K562 (cell line): ENCODE measurements around the gene LAMA5. TPM values are rescaled to one million over a fixed set of nuclear protein-coding genes. Genes with fewer than 3 reads are reported as not detected.

ENCODE experiments used
- ATAC-seq: fragments of 200-7000 bp; cut with Tn5 transposase; 3 replicates; pipeline ENCODE4 v1.9.1; 2020; ENCODE audit warnings: moderate library complexity
- BruUV-seq: library from RNA; stranded (reverse); fragments of 400-500 nt; replicated peaks from 2 replicates; lab custom pipeline; 2021; lab: Mats Ljungman, UMichigan
- CTCF ChIA-PET: fragments of 300-600 bp; formaldehyde crosslinking; extraction: SDS; loops from one replicate; lab custom pipeline; 2021; ENCODE audit warnings: low intra/inter-chr PET ratio; lab: Yijun Ruan, JAX
- POLR2A ChIA-PET: fragments of 300-600, 350-650 bp; sonication (Branson Sonifier 250); formaldehyde crosslinking; extraction: SDS; loops from one replicate; lab custom pipeline; 2021; ENCODE audit warnings: antibody characterized with exemption, inconsistent platforms; lab: Yijun Ruan, JAX
- DNase-seq, 4 experiments: peaks; one replicate each; pipeline versions ENCODE4 v3.0.0 to v3.0.0-alpha.2; 2011 to 2018; ENCODE audit warnings: low spot score in 3 of 4, mixed read lengths in 3 of 4; ENCODE audit errors: extremely low read depth in 1 of 4
- FAIRE-seq: peaks from 2 replicates; lab custom pipeline; 2011; peaks lifted over from hg19 to GRCh38; lab: Jason Lieb, UNC
- H2AFZ ChIP-seq: 2 replicates; pipeline ENCODE4 v1.6.0; 2011; ENCODE audit warnings: low read depth, low read length, control low read depth, inconsistent platforms
- H3K27ac ChIP-seq: fragments of 200-600 bp; 3 replicates; pipeline ENCODE4 v1.8.0; 2011; ENCODE audit warnings: low read depth, mild to moderate bottlenecking, control low read depth, inconsistent platforms, low read length, moderate library complexity, mixed read lengths; ENCODE audit errors: extremely low read depth
- H3K27me3 ChIP-seq, 2 experiments: fragments of 300-600 bp in 1 of 2; 2 replicates in 1 of 2; 3 replicates in 1 of 2; pipeline versions ENCODE4 v1.6.0 to v1.8.0; 2011; ENCODE audit warnings: inconsistent platforms in 2 of 2, low read length in 2 of 2, mild to moderate bottlenecking in 1 of 2, mixed read lengths in 1 of 2, moderate library complexity in 1 of 2; ENCODE audit not compliant: control insufficient read depth in 2 of 2, insufficient read depth in 2 of 2
- H3K36me3 ChIP-seq: fragments of 300-600 bp; 3 replicates; pipeline ENCODE4 v1.8.0; 2011; ENCODE audit warnings: mild to moderate bottlenecking, low read length, inconsistent platforms; ENCODE audit not compliant: control insufficient read depth, insufficient read depth
- H3K4me1 ChIP-seq, 2 experiments: fragments of 200-600 bp in 1 of 2; replicated peaks in 1 of 2; 2 replicates in 1 of 2; 3 replicates in 1 of 2; pipeline versions ENCODE4 v1.5.1 to v1.8.0; 2011; ENCODE audit warnings: inconsistent platforms in 2 of 2, low read length in 2 of 2, mild to moderate bottlenecking in 1 of 2, mixed read lengths in 1 of 2, moderate library complexity in 1 of 2; ENCODE audit not compliant: control insufficient read depth in 2 of 2, insufficient read depth in 2 of 2
- H3K4me2 ChIP-seq: 2 replicates; pipeline ENCODE4 v1.6.1; 2011; ENCODE audit warnings: low read length, control low read depth, inconsistent platforms, mixed read lengths; ENCODE audit not compliant: insufficient read depth
- H3K4me3 ChIP-seq: fragments of 200-600 bp; sonication (generic), shearing (Covaris generic); 2 replicates; pipeline ENCODE4 v1.5.1; 2016; ENCODE audit warnings: control low read depth, inconsistent platforms
- H3K79me2 ChIP-seq: fragments of 200-600 bp; 3 replicates; pipeline ENCODE4 v1.8.0; 2011; ENCODE audit warnings: low read length, inconsistent platforms; ENCODE audit not compliant: control insufficient read depth, insufficient read depth
- H3K9ac ChIP-seq, 2 experiments: 2 replicates each; pipeline versions ENCODE4 v1.6.0 to v1.6.1; 2011; ENCODE audit warnings: low read depth in 2 of 2, low read length in 2 of 2, control low read depth in 1 of 2, inconsistent platforms in 1 of 2, mild to moderate bottlenecking in 1 of 2, mixed read lengths in 1 of 2; ENCODE audit not compliant: insufficient read depth in 1 of 2
- H3K9me1 ChIP-seq: one replicate; pipeline ENCODE4 v1.6.0; 2011; ENCODE audit warnings: inconsistent platforms, mild to moderate bottlenecking, low read length, moderate library complexity; ENCODE audit not compliant: control insufficient read depth, insufficient read depth
- H3K9me3 ChIP-seq: replicated peaks from 2 replicates; pipeline ENCODE4 v1.5.1; 2011; ENCODE audit warnings: low read depth, low read length, inconsistent platforms; ENCODE audit not compliant: control insufficient read depth, insufficient read depth
- H4K20me1 ChIP-seq: replicated peaks from 2 replicates; pipeline ENCODE4 v1.6.1; 2011; ENCODE audit warnings: low read length, inconsistent platforms, mixed read lengths; ENCODE audit not compliant: control insufficient read depth, insufficient read depth
- HMGN3 ChIP-seq: IDR thresholded peaks from 2 replicates; pipeline ENCODE4 v1.6.1; 2011; ENCODE audit warnings: borderline replicate concordance, low read depth, mild to moderate bottlenecking, mixed read lengths, low read length; ENCODE audit not compliant: insufficient read length; ENCODE audit errors: extremely low read depth
- HNRNPK ChIP-seq: fragments of 200-400 bp; formaldehyde crosslinking; IDR thresholded peaks from one replicate; pipeline ENCODE4 v1.6.1; 2018; ENCODE audit warnings: mild to moderate bottlenecking, low read depth, low read length; ENCODE audit not compliant: poor library complexity, severe bottlenecking
- NFIC ChIP-seq: fragments of 450-650 bp; IDR thresholded peaks from 2 replicates; pipeline ENCODE4 v1.6.1; 2017; ENCODE audit warnings: mild to moderate bottlenecking, inconsistent platforms
- PCBP1 ChIP-seq: fragments of 200-400 bp; formaldehyde crosslinking; IDR thresholded peaks from 2 replicates; pipeline ENCODE4 v1.6.1; 2018; ENCODE audit warnings: mild to moderate bottlenecking, low read depth, low read length; ENCODE audit not compliant: poor library complexity, severe bottlenecking
- POLR2G ChIP-seq: fragments of 200-400 bp; formaldehyde crosslinking; IDR thresholded peaks from 2 replicates; pipeline ENCODE4 v1.6.1; 2017; ENCODE audit warnings: low read depth, mild to moderate bottlenecking, antibody characterized with exemption, low read length, moderate library complexity
- RBFOX2 ChIP-seq: fragments of 200-400 bp; formaldehyde crosslinking; IDR thresholded peaks from 2 replicates; pipeline ENCODE4 v1.6.1; 2017; ENCODE audit warnings: low read depth, mild to moderate bottlenecking, low read length, moderate library complexity
- SRSF3 ChIP-seq: fragments of 200-400 bp; formaldehyde crosslinking; IDR thresholded peaks from 2 replicates; pipeline ENCODE4 v1.6.1; 2016; ENCODE audit warnings: mild to moderate bottlenecking, low read length, moderate library complexity; ENCODE audit not compliant: insufficient read depth
- ZNF644 ChIP-seq: fragments of 200-800 bp; sonication (Bioruptor generic); IDR thresholded peaks from 2 replicates; pipeline ENCODE4 v1.6.1; 2016; ENCODE audit warnings: low read depth, missing genetic modification characterization, missing compliant biosample characterization
- WGBS: fragments of 100-300 bp; shearing (Covaris generic); methylation state at CpG from one replicate; pipeline ENCODE4 v1.1.6; 2016; ENCODE audit warnings: low coverage, mixed read lengths; ENCODE audit not compliant: insufficient coverage; ENCODE audit errors: missing lambda C conversion rate; 5-methylcytosine and 5-hydroxymethylcytosine counted together
- in situ Hi-C: fragments of 300-500 bp; cut with MboI; formaldehyde crosslinking; loops from 4 replicates; pipeline ENCODE4 v1.15.0; 2018; ENCODE audit warnings: inconsistent platforms, mixed read lengths
- intact Hi-C: fragments of 100-400 bp; cut with micrococcal nuclease; formaldehyde crosslinking; loops from 2 replicates; pipeline ENCODE4 v1.14.2; 2022
- polyA plus RNA-seq, 8 experiments: library from polyadenylated mRNA; depleted of rRNA in 4 of 8; stranded (reverse) in 5 of 8; unstranded in 3 of 8; fragments of >200 nt; fragmentation: Nextera tagmentation in 2 of 8; fragmentation: Illumina TruSeq in 1 of 8; extraction: Ambion mirVana in 2 of 8; extraction: Trizol in 1 of 8; gene quantifications; 2 replicates each; pipeline versions ENCODE4 v1.2.1 to v1.2.3, GENCODE V29; 2011 to 2014; ENCODE audit warnings: inconsistent platforms in 1 of 8, missing spikeins in 1 of 8
- total RNA-seq, 7 experiments: library from RNA; depleted of rRNA in 6 of 7; stranded (reverse); fragments of >200 nt in 6 of 7; fragmentation: Illumina TruSeq in 2 of 7; extraction: Trizol in 2 of 7; gene quantifications; 2 replicates each; pipeline versions ENCODE4 v1.2.1 to v1.2.3, GENCODE V29; 2011 to 2021; ENCODE audit warnings: low replicate concordance in 1 of 7
- TF ChIP-seq, protein P1 (sequence below): fragments of 450-650 bp; IDR thresholded peaks from 2 replicates; pipeline ENCODE4 v1.6.1; 2016; ENCODE audit warnings: missing biosample characterization, missing genetic modification characterization

LAMA5 gene
- total and polyA plus RNA-seq, 9 of the 15 experiments (the other 6 are each of a cell fraction or from before 2014, with no cell fraction given) = 0.31 to 101 (median 7.8) TPM

DNA sequence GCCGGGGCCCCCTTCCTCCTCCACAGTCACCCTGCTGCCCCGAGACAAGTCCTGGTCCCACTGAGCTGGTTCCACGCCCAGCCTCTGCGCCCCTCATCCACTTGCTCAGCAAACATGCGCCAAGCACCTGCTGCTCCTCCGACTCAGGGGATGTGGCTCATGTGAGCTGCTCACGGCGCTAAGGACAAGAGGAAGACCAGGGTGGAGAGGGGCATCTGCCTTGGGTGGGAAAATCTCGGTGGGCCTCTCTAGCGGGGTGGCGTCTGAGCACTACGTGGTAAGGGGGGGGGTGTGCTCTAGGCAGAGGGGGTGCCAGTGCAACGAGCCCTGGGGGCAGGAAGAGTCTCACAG lies 4.5 kb downstream of the LAMA5 start:
- Histone ChIP-seq H3K9ac (peak overlapping the region in 1 of 2 experiments; percentile 56; a peak in 2 of 4 replicates), H3K36me3 (peaks cover 33% of the 10 kb centered on the region; the same call in 1 of the 3 replicates), H3K27ac (no peak overlapping the region), H2AFZ (no peak overlapping the region), H4K20me1 (peaks cover 13% of the 10 kb centered on the region; the same call in 1 of the 2 replicates), H3K9me1 (peaks cover 4% of the 10 kb centered on the region), H3K27me3 (no peaks in the 10 kb centered on the region), H3K79me2 (peaks cover 71% of the 10 kb centered on the region), H3K4me3 (no peak overlapping the region), H3K4me1 (peaks cover 52 to 96% of the 10 kb centered on the region in 2 experiments), H3K4me2 (no peak overlapping the region), H3K9me3 (no peaks in the 10 kb centered on the region)
- intact Hi-C loops = no loop called here
- WGBS = 94% methylated on average over 3 of the region's 13 CpGs
- TF ChIP-seq ZNF644 (tag) (no peak), RBFOX2 (0 out of 2 replicates have a peak, but pooled peaks have one; percentile 8)
- BruUV-seq = no TSS peak
- in situ Hi-C loops = loop anchor here (10.0 kb wide), 1 partner anchor 368 kb away; no protein-coding TSS in a partner anchor
- ATAC-seq (no peak), DNase-seq (no peak), FAIRE-seq (no peak)
- ChIA-PET CTCF (no interaction called here), POLR2A (interaction anchor here (0.5 kb wide), 1 partner anchor 14 kb away, joined by 3 read pairs; no protein-coding TSS in a partner anchor)

- ChIA-PET POLR2A (interaction anchor here (0.6 to 1.0 kb wide), 2 partner anchors 65 to 200 kb away, joined by 3 read pairs; no protein-coding TSS in a partner anchor), CTCF (no interaction called here)
- Histone ChIP-seq H3K9me1 (peaks cover 4% of the 10 kb centered on the region), H3K9me3 (no peaks in the 10 kb centered on the region), H3K4me3 (no peak overlapping the region), H2AFZ (no peak overlapping the region), H3K27me3 (no peaks in the 10 kb centered on the region), H4K20me1 (peaks cover 13% of the 10 kb centered on the region; the same call in 1 of the 2 replicates), H3K4me2 (no peak overlapping the region), H3K79me2 (peaks cover 75% of the 10 kb centered on the region), H3K4me1 (peaks cover 55 to 96% of the 10 kb centered on the region in 2 experiments), H3K9ac (peak overlapping the region in 1 of 2 experiments; percentile 56; a peak in 2 of 4 replicates), H3K36me3 (peaks cover 36% of the 10 kb centered on the region; the same call in 1 of the 3 replicates), H3K27ac (no peak overlapping the region)
- DNase-seq (no peak), FAIRE-seq (no peak), ATAC-seq (no peak)
- in situ Hi-C loops (loop anchor here (10.0 kb wide), 1 partner anchor 367 kb away; no protein-coding TSS in a partner anchor), intact Hi-C loops (no loop called here)
- BruUV-seq = no TSS peak
- 94% methylated on average over 19 of the region's 34 CpGs for WGBS
- no peak for TF ChIP-seq HNRNPK
- TF ChIP-seq RBFOX2 = 0 out of 2 replicates have a peak, but pooled peaks have one; percentile 10
- no peak for TF ChIP-seq SRSF3
- TF ChIP-seq HMGN3 = peak; percentile 10
- TF ChIP-seq NFIC = peak; percentile 6; the same call in 1 of the 2 replicates
- TF ChIP-seq PCBP1 = peak; percentile 4
- TF ChIP-seq, protein P1, sequence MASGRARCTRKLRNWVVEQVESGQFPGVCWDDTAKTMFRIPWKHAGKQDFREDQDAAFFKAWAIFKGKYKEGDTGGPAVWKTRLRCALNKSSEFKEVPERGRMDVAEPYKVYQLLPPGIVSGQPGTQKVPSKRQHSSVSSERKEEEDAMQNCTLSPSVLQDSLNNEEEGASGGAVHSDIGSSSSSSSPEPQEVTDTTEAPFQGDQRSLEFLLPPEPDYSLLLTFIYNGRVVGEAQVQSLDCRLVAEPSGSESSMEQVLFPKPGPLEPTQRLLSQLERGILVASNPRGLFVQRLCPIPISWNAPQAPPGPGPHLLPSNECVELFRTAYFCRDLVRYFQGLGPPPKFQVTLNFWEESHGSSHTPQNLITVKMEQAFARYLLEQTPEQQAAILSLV (tag) = no peak
- TF ChIP-seq POLR2G = peak; percentile 61
Measured at GRCh38 chr20:62361799-62362589, 5.1 kb downstream of the LAMA5 start.
